ENCODE measurements around the gene WDR1.

Gene WDR1

GRCh38 chr4:10113362-10114047 is 3.1 kb downstream of the WDR1 start:
- no peak for DNase-seq

GRCh38 chr4:10112658-10113284 is 3.8 kb downstream of the WDR1 start:
- DNase-seq, result no peak

GRCh38 chr4:10111067-10111801 is 5.4 kb downstream of the WDR1 start:
- DNase-seq, result no peak

- DNase-seq, result no peak
These were observed 6.5 kb downstream of the WDR1 start for GRCh38 chr4:10109995-10110670.

- DNase-seq, result no peak
These were observed 7.5 kb downstream of the WDR1 start for GRCh38 chr4:10108818-10109783.

GRCh38 chr4:10108391-10108790 is 8.2 kb downstream of the WDR1 start:
- no peak for DNase-seq

GRCh38 chr4:10107111-10108091 is 9.2 kb downstream of the WDR1 start:
- DNase-seq, result no peak

- DNase-seq, result peak; percentile 90
These were observed 10.1 kb downstream of the WDR1 start for GRCh38 chr4:10106421-10107039.

GRCh38 chr4:10105920-10106319 is 10.7 kb downstream of the WDR1 start:
- no peak for DNase-seq

- DNase-seq, result no peak
These were observed 11.2 kb downstream of the WDR1 start for GRCh38 chr4:10105421-10105820.

- DNase-seq, result no peak
These were observed 11.7 kb downstream of the WDR1 start for GRCh38 chr4:10104991-10105276.

- no peak for DNase-seq
These were observed 12.2 kb downstream of the WDR1 start for GRCh38 chr4:10104211-10104990.

GRCh38 chr4:10102474-10103332 is 13.9 kb downstream of the WDR1 start:
- DNase-seq, result no peak

GRCh38 chr4:10101671-10102473 is 14.7 kb downstream of the WDR1 start:
- peak; percentile 24 for DNase-seq

- DNase-seq, result peak; percentile 54
These were observed 15.8 kb downstream of the WDR1 start for GRCh38 chr4:10100734-10101216.

GRCh38 chr4:10099499-10100325 is 16.9 kb downstream of the WDR1 start:
- no peak for DNase-seq

- peak; percentile 27 for DNase-seq
These were observed 17.8 kb downstream of the WDR1 start for GRCh38 chr4:10098780-10099160.
